GM21526 (cell line): Measurements from ENCODE around the gene HOXD9.

Source experiments
- ATAC-seq: cut with Tn5 transposase; IDR thresholded peaks from one replicate; pipeline ENCODE4 v1.9.1; 2021; ENCODE audit warnings: moderate library complexity; ENCODE audit not compliant: unreplicated experiment, low FRiP score

The HOXD9 gene

DNA sequence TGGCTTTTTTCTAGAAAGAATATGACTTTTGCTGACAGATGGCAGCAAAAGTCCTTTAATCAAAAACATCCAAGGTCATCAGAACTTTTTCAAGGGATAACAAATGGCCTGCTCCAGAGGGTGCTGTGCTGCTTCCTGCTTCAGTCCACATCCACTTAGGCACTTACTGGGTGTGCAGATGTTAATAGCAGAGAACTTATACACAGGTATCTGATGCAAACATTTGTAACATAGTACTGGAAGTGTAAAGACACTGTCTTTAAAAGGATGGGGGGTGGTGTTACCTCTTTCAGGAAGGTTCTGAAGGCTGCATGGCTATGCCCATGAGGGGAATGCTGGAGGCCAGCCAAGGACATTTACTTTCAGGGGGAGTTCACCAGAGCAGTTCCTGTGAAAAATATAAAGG, 12.5 kb downstream of the HOXD9 start:
- no peak for ATAC-seq

- ATAC-seq = no peak
Measured at GRCh38 chr2:176136374-176137251, 14.1 kb downstream of the HOXD9 start.

DNA sequence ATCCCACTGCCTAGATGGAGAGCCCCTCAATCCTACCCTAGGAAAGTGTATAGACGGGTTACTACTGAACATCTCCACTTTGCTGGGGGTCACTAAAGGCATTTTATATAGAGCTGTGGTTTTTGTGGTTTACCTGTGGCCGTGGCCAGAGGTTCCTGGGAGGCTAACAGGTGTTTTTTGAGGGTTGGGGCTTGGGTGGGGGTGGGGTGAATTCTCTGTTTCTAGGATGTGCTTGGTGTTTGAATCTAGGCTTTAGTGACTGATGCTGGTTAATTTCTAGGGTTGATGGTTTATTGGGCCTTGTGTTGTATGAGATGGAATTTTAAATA, 14.7 kb downstream of the HOXD9 start:
- ATAC-seq = no peak

GRCh38 chr2:176137906-176138305, 15.4 kb downstream of the HOXD9 start:
- ATAC-seq = no peak

DNA sequence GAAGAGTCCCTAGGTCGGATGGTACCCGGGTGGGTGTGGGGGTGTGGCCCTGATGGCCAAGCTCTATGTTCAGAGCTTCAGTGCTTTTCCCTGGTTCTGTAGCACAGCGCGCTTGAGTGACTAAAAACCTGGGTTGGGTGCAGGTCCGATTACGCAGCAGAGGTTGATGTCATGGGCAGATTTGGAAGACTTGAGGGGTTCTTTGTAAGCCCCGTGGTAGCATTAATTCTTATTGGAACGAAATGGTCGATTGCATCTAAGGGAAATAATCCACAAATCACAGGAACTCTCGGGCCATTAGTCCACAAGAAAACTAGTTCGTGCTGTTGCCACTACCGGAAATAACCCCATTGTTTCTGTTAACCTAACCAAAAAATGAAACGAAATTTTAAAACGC, 16.0 kb downstream of the HOXD9 start:
- ATAC-seq = no peak

GRCh38 chr2:176138923-176139660, 16.6 kb downstream of the HOXD9 start:
- ATAC-seq = no peak

DNA sequence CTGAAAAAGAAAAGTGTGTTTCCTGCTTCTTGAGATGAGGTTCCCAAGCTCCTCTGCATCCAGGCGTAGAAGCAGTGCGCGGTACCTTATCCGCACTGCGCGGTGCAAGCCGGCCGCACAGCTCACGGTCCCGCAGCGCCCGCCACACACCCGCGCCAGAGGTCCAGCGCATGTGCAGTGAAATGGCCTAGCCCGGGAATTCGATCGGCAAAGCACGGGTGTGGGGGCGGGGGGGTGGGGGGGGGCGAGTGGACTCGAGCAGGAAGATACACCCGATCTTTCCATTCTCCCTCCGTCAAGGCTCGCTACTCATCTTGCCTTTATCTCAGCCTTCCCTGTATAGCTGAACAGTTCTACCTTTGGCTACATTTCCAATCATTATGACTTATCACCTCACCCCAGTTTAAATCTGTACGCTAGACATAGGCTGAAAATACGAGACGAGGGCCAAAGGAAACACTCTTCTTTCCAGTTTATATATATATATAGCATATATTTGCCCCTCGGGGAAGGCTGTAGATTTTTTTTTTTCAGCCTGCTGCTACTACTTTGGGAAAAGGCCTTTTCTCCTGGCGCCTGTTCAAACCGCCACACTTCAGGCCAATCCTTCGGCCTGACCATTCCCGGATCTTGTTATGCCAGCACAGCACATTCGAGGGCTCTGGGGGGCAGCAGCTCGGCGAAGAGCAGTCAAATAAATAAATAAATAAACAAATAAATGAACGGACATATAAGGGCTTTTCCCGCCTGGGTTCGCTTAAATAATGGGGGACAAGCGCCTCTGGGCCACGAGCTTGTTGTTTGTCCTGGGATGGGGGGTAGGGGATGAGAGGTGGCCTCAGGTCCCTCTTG, 17.4 kb downstream of the HOXD9 start:
- no peak for ATAC-seq

DNA sequence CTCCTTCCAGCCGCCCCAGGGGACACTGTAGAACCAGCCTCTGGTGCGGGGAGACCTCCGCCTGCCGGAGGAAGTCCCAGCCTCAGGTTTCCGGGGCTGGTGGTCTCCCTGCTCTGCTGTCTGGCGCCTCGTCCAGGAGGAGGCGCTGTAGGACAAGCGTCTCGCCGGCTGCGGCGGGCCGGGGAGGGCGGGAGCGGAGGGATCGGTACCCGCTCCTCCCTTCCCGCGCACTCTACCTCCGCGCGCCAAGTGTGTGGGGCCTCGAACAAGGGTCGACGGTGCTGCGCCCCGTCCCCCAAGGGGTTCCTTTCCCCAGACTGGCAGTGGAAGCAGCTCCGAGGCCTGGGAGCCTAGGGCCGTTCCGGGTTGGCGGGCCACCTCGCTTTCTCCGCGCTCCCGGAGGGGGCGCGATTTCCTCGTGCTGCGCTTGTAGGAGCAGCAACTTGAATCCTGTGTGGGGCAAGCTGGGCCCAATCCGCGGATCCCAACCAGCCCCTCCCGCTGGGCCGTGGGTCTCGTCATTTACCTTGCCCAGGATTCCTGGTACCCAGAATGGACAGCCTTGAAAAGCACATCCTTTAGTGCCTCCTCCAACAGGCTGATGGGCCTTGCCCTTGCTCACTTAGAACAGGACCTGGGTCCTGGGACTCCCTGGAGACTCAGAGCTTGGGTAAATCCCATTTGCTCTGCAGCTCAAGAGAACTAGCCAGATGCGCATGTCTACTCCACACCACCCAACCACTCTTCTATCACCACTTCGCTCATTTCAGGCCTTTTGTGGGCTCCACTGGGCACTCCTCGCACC, 18.2 kb downstream of the HOXD9 start:
- peak; percentile 95 for ATAC-seq

DNA sequence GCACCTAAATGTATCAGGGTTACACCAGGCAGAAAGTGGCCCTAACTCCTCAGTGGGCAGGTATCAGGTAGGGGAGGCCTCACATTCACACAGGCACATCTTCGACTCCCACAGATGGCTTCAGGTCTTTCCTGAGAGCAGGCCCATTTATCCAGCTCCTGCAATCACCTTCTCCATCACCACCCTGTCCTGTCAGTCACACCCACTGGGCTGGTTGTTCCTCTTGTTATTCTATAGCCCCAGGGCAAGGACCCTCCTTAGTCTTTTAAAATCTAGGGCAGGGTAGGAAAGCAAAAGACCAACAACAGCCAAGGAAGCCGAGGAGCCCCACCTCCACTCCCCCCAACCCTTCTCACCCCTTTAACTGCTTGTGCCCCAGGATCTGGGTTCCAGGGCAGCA, 19.8 kb downstream of the HOXD9 start:
- ATAC-seq = no peak

GRCh38 chr2:176145085-176145969, 22.8 kb downstream of the HOXD9 start:
- no peak for ATAC-seq

DNA sequence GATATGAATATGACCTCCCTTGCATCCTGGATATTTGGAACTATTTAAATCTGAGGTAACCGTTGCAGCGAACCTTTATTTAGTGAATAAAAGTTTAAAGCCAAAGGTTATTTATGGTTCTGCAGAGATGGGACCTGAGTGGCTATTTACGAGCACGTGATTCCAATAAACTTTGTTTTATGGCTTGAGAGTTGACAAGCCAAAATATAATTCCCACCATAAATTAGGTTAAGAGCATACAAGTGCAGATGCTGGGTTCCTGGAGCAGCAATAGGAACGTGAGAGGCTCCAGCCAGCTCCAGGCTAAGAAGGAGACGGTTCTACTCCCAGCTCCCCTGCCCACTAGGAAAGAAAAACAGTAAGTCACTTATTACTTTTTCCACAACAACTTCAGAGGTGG, 23.6 kb downstream of the HOXD9 start:
- no peak for ATAC-seq

- no peak for ATAC-seq
Measured at GRCh38 chr2:176146645-176147044, 24.1 kb downstream of the HOXD9 start.

DNA sequence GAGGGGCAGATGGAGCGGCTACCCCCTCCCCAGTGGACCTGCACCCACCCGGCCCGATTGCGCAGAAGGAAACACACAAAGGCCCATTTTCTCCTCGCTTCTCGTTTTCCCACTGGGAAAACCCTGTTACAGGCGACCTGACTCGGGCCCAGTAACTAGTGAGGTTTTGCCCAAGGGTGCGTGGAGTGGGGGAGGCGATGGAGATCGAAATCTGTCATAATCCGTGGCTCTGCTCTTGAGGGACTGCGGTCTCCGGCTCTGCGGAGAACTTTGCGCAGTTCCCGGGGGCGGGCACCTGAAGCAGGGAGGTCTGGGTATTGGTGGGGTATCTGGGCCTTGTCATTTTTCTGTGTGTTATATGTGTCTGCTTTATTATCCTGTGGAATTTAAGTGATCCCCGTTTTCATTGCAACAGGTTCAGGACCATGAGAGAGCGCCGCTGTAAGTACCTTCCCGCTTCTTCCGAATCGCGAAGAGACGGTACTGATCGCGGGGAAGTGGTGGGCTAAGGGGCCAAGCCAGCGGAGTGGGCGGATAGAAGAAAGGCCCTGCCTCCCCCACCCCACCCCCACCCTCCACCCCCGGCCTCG, 24.8 kb downstream of the HOXD9 start:
- ATAC-seq = no peak

GRCh38 chr2:176147800-176148496, 25.4 kb downstream of the HOXD9 start:
- no peak for ATAC-seq

DNA sequence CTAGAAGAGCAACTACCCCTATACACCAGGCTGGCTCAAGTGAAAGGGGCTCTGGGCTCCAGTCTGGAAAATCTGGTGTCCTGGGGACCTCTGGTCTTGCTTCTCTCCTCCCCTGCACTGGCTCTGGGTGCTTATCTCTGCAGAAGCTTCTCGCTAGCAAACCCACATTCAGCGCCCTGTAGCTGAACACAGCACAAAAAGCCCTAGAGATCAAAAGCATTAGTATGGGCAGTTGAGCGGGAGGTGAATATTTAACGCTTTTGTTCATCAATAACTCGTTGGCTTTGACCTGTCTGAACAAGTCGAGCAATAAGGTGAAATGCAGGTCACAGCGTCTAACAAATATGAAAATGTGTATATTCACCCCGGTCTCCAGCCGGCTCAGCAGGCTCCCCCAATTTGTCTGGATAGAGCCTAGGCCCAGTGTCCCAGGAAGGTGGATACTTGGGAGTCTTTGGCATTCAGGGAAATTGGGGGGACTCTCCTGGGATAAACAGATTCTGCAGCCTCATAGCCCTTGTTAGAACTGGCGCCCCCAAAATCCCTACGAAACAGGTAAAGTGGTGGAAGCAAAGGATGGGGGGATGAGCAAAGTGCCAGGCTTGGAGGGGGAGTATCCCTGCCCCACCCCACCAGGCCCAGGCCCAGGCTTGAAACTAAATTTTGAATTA, 26.4 kb downstream of the HOXD9 start:
- no peak for ATAC-seq

DNA sequence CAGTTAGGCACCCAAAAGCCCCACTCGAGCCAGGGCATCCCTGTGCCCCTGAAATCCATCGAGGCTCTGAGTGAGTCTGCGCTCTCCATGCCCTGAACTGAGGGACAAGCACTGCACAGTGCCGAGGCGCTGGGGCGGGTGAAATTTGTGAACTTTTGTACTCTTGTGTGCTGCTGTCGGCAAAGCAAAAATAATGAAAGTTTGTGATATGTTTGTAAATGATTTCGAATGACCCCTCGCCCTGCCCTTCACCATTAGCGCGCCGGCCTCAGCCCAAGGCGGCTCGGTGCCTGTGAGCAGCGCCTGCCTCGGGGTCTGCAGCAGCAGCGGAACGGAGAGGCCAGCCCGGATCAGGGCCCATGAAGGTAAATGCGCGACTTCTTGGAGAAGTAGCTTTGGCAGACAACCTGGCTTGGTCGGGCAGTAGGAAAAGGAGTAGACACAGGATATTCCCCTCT, 27.0 kb downstream of the HOXD9 start:
- no peak for ATAC-seq

DNA sequence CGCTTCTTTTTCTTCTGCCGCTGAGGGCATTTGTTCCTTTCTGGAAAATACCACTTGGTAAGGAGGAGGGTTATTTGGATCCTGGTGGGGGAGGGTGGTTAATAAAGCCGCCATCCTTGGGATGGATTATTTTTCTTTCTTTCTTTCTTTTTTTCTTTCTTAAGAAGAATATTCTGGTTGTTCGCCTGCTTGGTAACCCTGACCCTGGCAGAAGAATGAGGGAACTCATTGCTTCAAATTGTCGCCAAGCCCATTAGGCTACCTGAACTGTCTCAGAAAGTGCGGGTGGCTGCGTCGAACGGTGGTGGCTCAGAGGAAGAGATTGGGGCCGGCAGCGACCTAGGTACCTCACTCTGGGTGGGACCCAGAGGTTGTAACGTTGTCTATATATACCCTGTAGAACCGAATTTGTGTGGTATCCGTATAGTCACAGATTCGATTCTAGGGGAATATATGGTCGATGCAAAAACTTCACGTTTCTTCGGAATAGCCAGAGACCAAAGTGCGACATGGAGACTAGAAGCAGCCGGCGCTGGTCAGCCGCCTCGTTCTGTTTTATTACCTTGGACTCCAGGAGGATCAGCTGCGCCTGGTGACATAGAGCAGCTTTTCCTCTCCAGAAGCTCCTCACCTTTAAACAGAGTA, 27.5 kb downstream of the HOXD9 start:
- ATAC-seq = no peak
